HFFc6 (cell line): ENCODE measurements around the gene BCL10. TPM values are rescaled to one million over a fixed set of nuclear protein-coding genes. Genes with fewer than 3 reads are reported as not detected.

Experiments
- DNase-seq: peaks from one replicate; pipeline ENCODE4 v3.0.0-alpha.2; 2018
- H3K27ac Mint-ChIP-seq: 2 replicates; pipeline ENCODE4 v1.8.0; 2020; ENCODE audit warnings: mild to moderate bottlenecking, mixed read lengths
- H3K27me3 Mint-ChIP-seq: 2 replicates; pipeline ENCODE4 v1.8.0; 2021; ENCODE audit warnings: mild to moderate bottlenecking, moderate library complexity, mixed read lengths; ENCODE audit not compliant: insufficient read depth
- H3K36me3 Mint-ChIP-seq: 2 replicates; pipeline ENCODE4 v1.8.0; 2021; ENCODE audit warnings: low read depth, mixed read lengths
- H3K4me1 Mint-ChIP-seq: 2 replicates; pipeline ENCODE4 v1.8.0; 2020; ENCODE audit warnings: low read depth, mixed read lengths
- H3K4me3 Mint-ChIP-seq: 2 replicates; pipeline ENCODE4 v1.8.0; 2020; ENCODE audit warnings: mild to moderate bottlenecking, moderate library complexity, mixed read lengths
- H3K9me3 Mint-ChIP-seq: 2 replicates; pipeline ENCODE4 v1.8.0; 2020; ENCODE audit warnings: mild to moderate bottlenecking, mixed read lengths
- total RNA-seq, 6 experiments: library from RNA; stranded (reverse); fragmentation: NEBNext Ultra II Directional; extraction: Animal tissue kit (Norgen Biotek cat#: 25700); gene quantifications; 2 replicates in 1 of 6; 3 replicates in 5 of 6; pipeline ENCODE4 v1.2.3, GENCODE V29; 2021
- TF ChIP-seq, protein P1 (sequence below): fragments of 200-600 bp; sonication (generic); IDR thresholded peaks from 2 replicates; pipeline ENCODE4 v1.5.0; 2021; ENCODE audit warnings: antibody characterized with exemption, mild to moderate bottlenecking

BCL10 gene
- total RNA-seq, 6 experiments from 2014 or later = 33.4 to 45.6 (median 39.2) TPM

DNA sequence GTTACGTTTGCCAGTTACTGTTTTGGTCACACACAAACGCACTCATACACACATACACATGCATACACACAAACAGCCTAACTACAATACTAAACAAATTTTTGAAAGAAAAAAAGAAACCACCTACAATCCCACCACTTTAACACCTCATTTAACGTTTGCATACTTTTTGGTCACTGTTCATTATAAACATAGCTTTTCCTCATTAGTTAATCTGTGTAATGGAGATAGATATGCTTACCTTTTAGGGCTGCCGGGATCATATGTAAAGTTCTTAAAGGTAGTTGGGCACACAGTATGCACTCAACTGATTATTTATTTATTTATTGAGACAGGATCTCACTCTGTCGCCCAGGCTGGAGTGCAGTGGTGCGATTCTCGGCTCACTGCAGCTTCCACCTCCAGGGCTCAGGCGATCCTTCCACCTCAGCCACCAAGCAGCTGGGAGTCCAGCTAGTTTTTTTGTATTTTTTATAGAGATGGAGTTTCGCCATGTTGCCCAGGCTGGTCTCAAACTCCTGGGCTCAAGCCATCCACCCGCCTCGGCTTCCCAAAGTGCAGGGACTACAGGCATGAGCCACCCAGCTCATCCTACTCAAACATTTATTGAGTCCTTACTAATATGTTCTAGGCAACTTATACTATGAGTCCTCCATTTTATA, 677 bp upstream of the BCL10 start:
- DNase-seq = no peak

DNA sequence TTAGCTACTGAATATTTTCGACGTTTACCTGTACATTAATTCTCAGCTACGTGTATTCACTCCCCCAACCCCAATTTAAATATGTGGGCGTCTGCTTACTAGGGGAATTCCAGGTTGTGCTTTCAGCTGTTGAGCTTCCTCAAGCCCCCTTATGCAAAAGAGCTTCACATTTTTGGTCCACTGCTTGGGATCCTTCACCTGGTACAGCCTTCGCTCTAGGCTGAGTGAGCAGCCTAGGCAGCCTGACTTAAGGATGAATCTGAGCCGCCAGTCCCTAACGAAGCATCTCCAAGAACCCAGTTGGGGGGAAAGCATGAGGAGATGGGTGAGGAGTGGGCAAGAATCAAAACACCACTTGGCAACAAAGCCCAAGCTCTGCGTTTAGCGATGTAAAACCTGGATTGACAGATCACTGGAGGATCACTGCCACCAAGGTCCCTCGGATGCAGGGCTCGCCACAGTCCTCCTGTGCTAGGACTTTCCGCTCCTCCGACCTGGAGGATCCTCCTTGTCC, 674 bp downstream of the BCL10 start:
- H3K36me3 Mint-ChIP-seq = peaks cover 32% of the 10 kb centered on the region
- DNase-seq = no peak
- peak overlapping the region; percentile 94 for H3K4me3 Mint-ChIP-seq
- peaks cover 80% of the 10 kb centered on the region for H3K4me1 Mint-ChIP-seq
- no peaks in the 10 kb centered on the region for H3K9me3 Mint-ChIP-seq
- no peaks in the 10 kb centered on the region; the same call in 1 of the 2 replicates for H3K27me3 Mint-ChIP-seq
- TF ChIP-seq, protein P1, sequence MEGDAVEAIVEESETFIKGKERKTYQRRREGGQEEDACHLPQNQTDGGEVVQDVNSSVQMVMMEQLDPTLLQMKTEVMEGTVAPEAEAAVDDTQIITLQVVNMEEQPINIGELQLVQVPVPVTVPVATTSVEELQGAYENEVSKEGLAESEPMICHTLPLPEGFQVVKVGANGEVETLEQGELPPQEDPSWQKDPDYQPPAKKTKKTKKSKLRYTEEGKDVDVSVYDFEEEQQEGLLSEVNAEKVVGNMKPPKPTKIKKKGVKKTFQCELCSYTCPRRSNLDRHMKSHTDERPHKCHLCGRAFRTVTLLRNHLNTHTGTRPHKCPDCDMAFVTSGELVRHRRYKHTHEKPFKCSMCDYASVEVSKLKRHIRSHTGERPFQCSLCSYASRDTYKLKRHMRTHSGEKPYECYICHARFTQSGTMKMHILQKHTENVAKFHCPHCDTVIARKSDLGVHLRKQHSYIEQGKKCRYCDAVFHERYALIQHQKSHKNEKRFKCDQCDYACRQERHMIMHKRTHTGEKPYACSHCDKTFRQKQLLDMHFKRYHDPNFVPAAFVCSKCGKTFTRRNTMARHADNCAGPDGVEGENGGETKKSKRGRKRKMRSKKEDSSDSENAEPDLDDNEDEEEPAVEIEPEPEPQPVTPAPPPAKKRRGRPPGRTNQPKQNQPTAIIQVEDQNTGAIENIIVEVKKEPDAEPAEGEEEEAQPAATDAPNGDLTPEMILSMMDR = no peak
- peak overlapping the region; percentile 94 for H3K27ac Mint-ChIP-seq

More for the DNA sequence above, 677 bp upstream of the BCL10 start:
- Mint-ChIP-seq H3K4me1 (peaks cover 78% of the 10 kb centered on the region), H3K36me3 (peaks cover 22% of the 10 kb centered on the region), H3K4me3 (peak overlapping the region; percentile 94), H3K9me3 (no peaks in the 10 kb centered on the region), H3K27ac (peak overlapping the region; percentile 94), H3K27me3 (no peaks in the 10 kb centered on the region; the same call in 1 of the 2 replicates)
- TF ChIP-seq, protein P1 = no peak

DNA sequence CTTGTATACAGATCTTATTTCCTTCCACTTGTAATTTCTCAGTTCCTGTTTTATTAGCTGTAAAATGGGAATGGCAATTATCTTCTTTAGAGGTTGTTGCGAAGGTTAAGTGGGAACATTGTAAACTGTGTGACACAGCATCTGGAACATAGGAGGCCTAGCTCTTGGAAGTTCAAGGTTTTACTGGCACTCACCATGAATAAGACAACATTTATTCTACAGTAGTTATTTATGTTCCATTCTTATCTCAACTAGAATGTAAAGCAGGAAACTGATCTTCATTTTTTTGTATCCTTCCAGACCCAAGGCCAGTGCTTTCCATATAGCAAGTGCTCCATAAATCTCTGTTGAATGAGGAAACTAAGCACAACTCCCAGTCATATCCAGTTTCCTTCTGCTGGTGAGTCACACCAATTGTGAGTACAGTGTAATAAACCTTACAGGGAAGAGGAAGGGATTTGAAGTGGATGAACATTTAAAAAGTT, 1.4 kb downstream of the BCL10 start:
- Mint-ChIP-seq H3K36me3 (peaks cover 36% of the 10 kb centered on the region), H3K27me3 (no peaks in the 10 kb centered on the region; the same call in 1 of the 2 replicates), H3K27ac (peak overlapping the region; percentile 94), H3K9me3 (no peaks in the 10 kb centered on the region), H3K4me1 (peaks cover 74% of the 10 kb centered on the region), H3K4me3 (peak overlapping the region; percentile 94)
- DNase-seq = peak; percentile 82
- TF ChIP-seq, protein P1 = no peak

DNA sequence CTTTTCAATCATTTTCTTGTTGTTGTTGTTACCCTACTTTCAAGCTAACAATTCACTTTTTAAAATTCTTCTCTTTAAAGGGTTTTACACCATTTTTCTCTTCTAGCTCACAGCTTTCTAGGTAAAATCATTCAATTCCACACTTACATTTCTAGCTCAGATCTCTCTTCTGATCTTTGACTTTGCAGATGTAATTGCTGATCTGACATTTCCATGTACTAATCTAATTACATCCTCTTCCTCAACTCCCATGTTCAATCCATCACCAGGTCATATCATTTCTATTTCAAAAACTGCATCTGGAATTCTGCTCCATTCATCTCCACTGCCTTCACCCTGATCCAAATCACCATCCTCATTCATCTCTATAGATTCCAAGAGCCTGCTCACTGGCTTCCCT, 3.0 kb downstream of the BCL10 start:
- H3K9me3 Mint-ChIP-seq = no peaks in the 10 kb centered on the region
- TF ChIP-seq, protein P1 = no peak
- no peaks in the 10 kb centered on the region; the same call in 1 of the 2 replicates for H3K27me3 Mint-ChIP-seq
- H3K4me3 Mint-ChIP-seq = peak overlapping the region; percentile 94
- H3K4me1 Mint-ChIP-seq = peaks cover 58% of the 10 kb centered on the region
- H3K36me3 Mint-ChIP-seq = peaks cover 48% of the 10 kb centered on the region
- H3K27ac Mint-ChIP-seq = peak overlapping the region; percentile 2; the same call in 1 of the 2 replicates
- no peak for DNase-seq

DNA sequence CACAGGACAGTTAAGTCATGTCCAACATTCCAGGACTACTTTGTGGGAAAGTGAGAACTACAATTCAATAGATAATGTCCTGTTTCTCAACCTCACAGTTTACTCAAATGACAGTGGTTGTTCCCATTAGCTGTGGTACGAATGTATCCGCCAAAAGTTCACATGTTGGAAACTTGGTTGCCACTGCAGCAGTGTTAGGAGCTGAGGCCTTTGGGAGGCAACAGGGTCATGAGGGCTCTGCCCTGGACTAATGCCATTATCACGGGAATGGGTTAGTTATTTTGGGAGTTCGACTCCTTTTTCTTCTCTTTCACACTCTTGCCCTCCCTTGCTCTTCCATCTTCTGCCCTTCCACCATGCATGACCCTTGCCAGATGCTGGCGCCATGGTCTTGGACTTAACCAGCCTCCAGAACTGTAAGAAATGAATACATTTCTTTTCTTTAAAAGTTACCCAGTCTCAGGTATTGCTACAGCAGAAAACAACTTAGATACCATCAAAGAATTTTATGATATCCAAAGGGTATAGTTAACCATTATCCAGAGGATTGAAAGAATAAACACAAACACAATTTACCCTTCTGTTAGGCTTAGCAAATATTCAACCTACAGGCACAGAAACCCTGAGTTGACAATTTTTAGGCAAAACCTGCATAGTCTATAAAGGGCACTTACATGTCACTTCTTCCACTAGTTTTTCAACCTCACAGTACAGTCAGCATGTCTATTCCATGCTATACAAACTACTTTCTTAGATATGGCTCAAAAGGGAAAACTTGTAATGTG, 7.4 kb downstream of the BCL10 start:
- Mint-ChIP-seq H3K9me3 (no peaks in the 10 kb centered on the region), H3K4me3 (no peak overlapping the region), H3K36me3 (peaks cover 50% of the 10 kb centered on the region), H3K27ac (no peak overlapping the region), H3K4me1 (peaks cover 35% of the 10 kb centered on the region), H3K27me3 (no peaks in the 10 kb centered on the region)
- no peak for DNase-seq
- TF ChIP-seq, protein P1 = no peak
